Glutamatergic neuron (in vitro differentiated cells): Measurements from ENCODE around the gene CENPO. TPM values are rescaled to one million over a fixed set of nuclear protein-coding genes. Genes with fewer than 3 reads are reported as not detected.
"Not testable (repeated sequence)": the region's sequence is repeated elsewhere in the genome, so short reads cannot be mapped to it uniquely, and the experiment has no call there.

Experiments
- DNase-seq: peaks from one replicate; pipeline ENCODE4 v3.0.0; 2022
- H3K27ac Mint-ChIP-seq: one replicate; pipeline ENCODE4 v1.8.0; 2020; ENCODE audit warnings: mild to moderate bottlenecking, mixed read lengths, inconsistent platforms; ENCODE audit not compliant: unreplicated experiment
- H3K27me3 Mint-ChIP-seq: one replicate; pipeline ENCODE4 v1.8.0; 2020; ENCODE audit warnings: mild to moderate bottlenecking, moderate library complexity, mixed read lengths, inconsistent platforms; ENCODE audit not compliant: unreplicated experiment
- H3K36me3 Mint-ChIP-seq: one replicate; pipeline ENCODE4 v1.8.0; 2020; ENCODE audit warnings: mild to moderate bottlenecking, mixed read lengths, inconsistent platforms; ENCODE audit not compliant: unreplicated experiment
- H3K4me1 Mint-ChIP-seq: one replicate; pipeline ENCODE4 v1.8.0; 2020; ENCODE audit warnings: mild to moderate bottlenecking, low read depth, mixed read lengths, inconsistent platforms; ENCODE audit not compliant: unreplicated experiment
- H3K4me3 Mint-ChIP-seq: one replicate; pipeline ENCODE4 v1.8.0; 2020; ENCODE audit warnings: mild to moderate bottlenecking, mixed read lengths, inconsistent platforms; ENCODE audit not compliant: unreplicated experiment
- H3K9me3 Mint-ChIP-seq: one replicate; pipeline ENCODE4 v1.8.0; 2020; ENCODE audit warnings: mild to moderate bottlenecking, moderate library complexity, mixed read lengths, inconsistent platforms; ENCODE audit not compliant: unreplicated experiment
- CTCF ChIP-seq: fragments of 200-600 bp; sonication (generic); IDR thresholded peaks from one replicate; pipeline ENCODE4 v1.5.0; 2021; ENCODE audit not compliant: partially characterized antibody, unreplicated experiment
- total RNA-seq: library from RNA; stranded (reverse); fragmentation: NEBNext Ultra II Directional; extraction: Animal tissue kit (Norgen Biotek cat#: 25700); gene quantifications from one replicate; pipeline ENCODE4 v1.2.1, GENCODE V29; 2021; ENCODE audit not compliant: unreplicated experiment

CENPO gene
- total RNA-seq, 1 donor from 2014 or later = 26.5 TPM

- TF ChIP-seq CTCF = no peak
- peak overlapping the region; percentile 71 for H3K27ac Mint-ChIP-seq
- peaks cover 19% of the 10 kb centered on the region for H3K36me3 Mint-ChIP-seq
Observed at GRCh38 chr2:24832931-24833701, 39.9 kb downstream of the CENPO start.

GRCh38 chr2:24833821-24834732 lies 40.9 kb downstream of the CENPO start:
- Mint-ChIP-seq H3K36me3 (peaks cover 19% of the 10 kb centered on the region), H3K9me3 (peaks cover 12% of the 10 kb centered on the region), H3K27ac (no peak overlapping the region), H3K4me1 (peaks cover 17% of the 10 kb centered on the region), H3K4me3 (no peak overlapping the region), H3K27me3 (peaks cover 12% of the 10 kb centered on the region)
- no peak for DNase-seq
- TF ChIP-seq CTCF = no peak

More at GRCh38 chr2:24832931-24833701, 39.9 kb downstream of the CENPO start:
- peak overlapping the region; percentile 21 for H3K4me3 Mint-ChIP-seq
- peaks cover 14% of the 10 kb centered on the region for H3K27me3 Mint-ChIP-seq
- DNase-seq = no peak
- H3K4me1 Mint-ChIP-seq = peaks cover 22% of the 10 kb centered on the region
- peaks cover 11% of the 10 kb centered on the region for H3K9me3 Mint-ChIP-seq

DNA sequence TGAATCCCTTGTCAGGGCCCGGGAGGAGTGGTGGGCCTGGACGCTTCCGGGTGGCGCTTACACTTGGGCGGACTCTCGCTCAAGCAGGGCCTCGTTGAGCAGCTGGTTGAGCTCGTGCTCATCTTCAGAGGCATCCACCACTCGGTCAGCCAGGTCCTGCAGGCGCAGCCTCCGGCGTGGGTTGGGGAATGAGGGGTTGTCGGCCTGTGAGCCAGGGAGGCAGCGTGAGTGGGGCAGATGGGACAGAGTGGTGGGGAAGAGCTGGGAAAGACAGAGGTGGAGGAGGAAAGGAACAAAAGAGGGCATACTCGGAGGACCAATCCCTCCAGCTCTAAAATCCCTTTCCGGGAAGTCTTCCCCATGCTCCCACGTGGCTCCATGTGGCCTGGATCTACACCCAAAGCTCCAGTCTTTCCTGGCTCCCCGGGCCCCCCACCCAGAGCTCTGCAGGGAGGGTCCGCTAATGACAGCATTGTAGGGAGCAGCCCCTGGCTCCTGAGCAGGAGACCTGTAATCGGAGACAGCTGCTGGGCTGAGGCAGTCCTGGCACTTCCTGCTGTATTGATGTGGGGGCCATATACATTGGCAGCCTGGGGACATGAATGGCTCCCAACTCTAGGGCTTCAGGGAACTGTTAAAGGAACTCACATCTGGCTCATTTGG lies 41.6 kb downstream of the CENPO start:
- Mint-ChIP-seq H3K36me3 (peaks cover 19% of the 10 kb centered on the region), H3K4me3 (no peak overlapping the region), H3K27ac (no peak overlapping the region), H3K4me1 (peaks cover 17% of the 10 kb centered on the region), H3K27me3 (peaks cover 14% of the 10 kb centered on the region), H3K9me3 (peaks cover 13% of the 10 kb centered on the region)
- TF ChIP-seq CTCF = no peak
- no peak for DNase-seq

DNA sequence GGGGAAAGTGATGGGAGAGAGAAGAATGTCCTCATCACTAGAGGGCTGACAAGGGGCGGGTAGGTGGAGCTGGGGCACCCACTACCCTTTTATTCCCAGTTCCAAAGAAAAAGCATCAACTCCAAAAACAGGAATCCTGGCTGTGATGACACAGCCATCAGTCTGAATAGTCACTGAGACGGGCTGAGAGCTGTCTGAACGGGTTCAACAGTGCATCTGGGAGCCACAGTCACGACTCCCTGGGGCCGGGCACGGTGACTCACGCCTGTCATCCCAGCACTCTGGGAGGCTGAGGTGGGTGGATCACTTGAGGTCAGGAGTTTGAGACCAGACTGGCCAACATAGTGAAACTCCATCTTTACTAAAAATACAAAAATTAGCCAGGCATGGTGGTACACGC lies 42.2 kb downstream of the CENPO start:
- peaks cover 17% of the 10 kb centered on the region for H3K4me1 Mint-ChIP-seq
- not testable (repeated sequence) for H3K27ac Mint-ChIP-seq, DNase-seq, H3K4me3 Mint-ChIP-seq
- peaks cover 13% of the 10 kb centered on the region for H3K9me3 Mint-ChIP-seq
- peaks cover 19% of the 10 kb centered on the region for H3K36me3 Mint-ChIP-seq
- peaks cover 14% of the 10 kb centered on the region for H3K27me3 Mint-ChIP-seq

- no peak overlapping the region for H3K4me3 Mint-ChIP-seq
- no peak for DNase-seq
- peaks cover 15% of the 10 kb centered on the region for H3K9me3 Mint-ChIP-seq
- no peak for TF ChIP-seq CTCF
- H3K27me3 Mint-ChIP-seq = peaks cover 14% of the 10 kb centered on the region
- H3K36me3 Mint-ChIP-seq = peaks cover 19% of the 10 kb centered on the region
- peaks cover 17% of the 10 kb centered on the region for H3K4me1 Mint-ChIP-seq
- H3K27ac Mint-ChIP-seq = no peak overlapping the region
Observed at GRCh38 chr2:24836206-24836605, 43.0 kb downstream of the CENPO start.
